Ishikawa (cell line): ENCODE measurements around the gene OR2F1.

Experiments
- CEBPB ChIP-seq: IDR thresholded peaks from 2 replicates; pipeline ENCODE4 v1.6.1; 2012
- CREB1 ChIP-seq: IDR thresholded peaks from 2 replicates; pipeline ENCODE4 v1.6.1; 2012; ENCODE audit warnings: low read depth
- EGR1 ChIP-seq: IDR thresholded peaks from 2 replicates; pipeline ENCODE4 v1.6.1; 2012
- EP300 ChIP-seq: IDR thresholded peaks from 2 replicates; pipeline ENCODE4 v1.6.1; 2012; ENCODE audit warnings: borderline replicate concordance
- FOXM1 ChIP-seq: IDR thresholded peaks from 2 replicates; pipeline ENCODE4 v1.6.1; 2012; ENCODE audit warnings: low read depth, borderline replicate concordance
- MAX ChIP-seq: IDR thresholded peaks from 2 replicates; pipeline ENCODE4 v1.6.1; 2012
- NFIC ChIP-seq: IDR thresholded peaks from 2 replicates; pipeline ENCODE4 v1.6.1; 2012
- RAD21 ChIP-seq: IDR thresholded peaks from 2 replicates; pipeline ENCODE4 v1.6.1; 2012; ENCODE audit warnings: low read depth
- TAF1 ChIP-seq: IDR thresholded peaks from 2 replicates; pipeline ENCODE4 v1.6.1; 2012; ENCODE audit warnings: low read depth, mild to moderate bottlenecking
- TCF12 ChIP-seq: IDR thresholded peaks from 2 replicates; pipeline ENCODE4 v1.6.1; 2012; ENCODE audit warnings: low read depth
- TEAD4 ChIP-seq: IDR thresholded peaks from 2 replicates; pipeline ENCODE4 v1.6.1; 2012
- YY1 ChIP-seq: IDR thresholded peaks from 2 replicates; pipeline ENCODE4 v1.6.1; 2012; ENCODE audit warnings: low read depth
- ZBTB7A ChIP-seq: IDR thresholded peaks from 2 replicates; pipeline ENCODE4 v1.6.1; 2012; ENCODE audit warnings: low read depth
- TF ChIP-seq, protein P1 (sequence below): IDR thresholded peaks from 2 replicates; pipeline ENCODE4 v1.6.1; 2012
- TF ChIP-seq, protein P2 (sequence below): IDR thresholded peaks from 2 replicates; pipeline ENCODE4 v1.6.1; 2012; ENCODE audit warnings: low read depth, mild to moderate bottlenecking

OR2F1 gene

DNA sequence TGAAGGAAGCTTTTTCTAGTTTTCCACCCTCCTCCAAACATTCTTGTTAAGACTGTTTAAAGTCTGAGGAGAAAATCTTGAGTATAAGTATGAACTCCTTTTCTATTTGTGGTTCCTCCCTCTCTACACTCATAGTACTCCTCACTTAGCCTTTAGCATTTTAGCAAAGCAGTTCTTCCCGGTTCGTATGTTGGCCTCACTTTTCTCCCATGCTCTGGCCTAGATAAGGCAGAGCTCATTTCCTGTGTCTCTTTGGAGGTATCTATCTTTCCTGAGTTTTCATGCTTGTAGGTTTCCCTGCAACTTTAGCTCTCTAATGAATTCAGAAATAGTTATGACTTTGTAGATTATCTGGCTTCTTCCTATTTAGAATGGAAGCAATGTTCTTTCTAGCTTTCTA lies 5.9 kb upstream of the OR2F1 start:
- TF ChIP-seq YY1 (no peak), TEAD4 (no peak), TCF12 (no peak), MAX (no peak), FOXM1 (no peak), TAF1 (no peak), ZBTB7A (no peak), NFIC (no peak), EGR1 (no peak), CREB1 (no peak), EP300 (no peak), CEBPB (no peak), RAD21 (no peak)
- TF ChIP-seq, protein P1, sequence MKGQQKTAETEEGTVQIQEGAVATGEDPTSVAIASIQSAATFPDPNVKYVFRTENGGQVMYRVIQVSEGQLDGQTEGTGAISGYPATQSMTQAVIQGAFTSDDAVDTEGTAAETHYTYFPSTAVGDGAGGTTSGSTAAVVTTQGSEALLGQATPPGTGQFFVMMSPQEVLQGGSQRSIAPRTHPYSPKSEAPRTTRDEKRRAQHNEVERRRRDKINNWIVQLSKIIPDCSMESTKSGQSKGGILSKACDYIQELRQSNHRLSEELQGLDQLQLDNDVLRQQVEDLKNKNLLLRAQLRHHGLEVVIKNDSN, result no peak
- TF ChIP-seq, protein P2, sequence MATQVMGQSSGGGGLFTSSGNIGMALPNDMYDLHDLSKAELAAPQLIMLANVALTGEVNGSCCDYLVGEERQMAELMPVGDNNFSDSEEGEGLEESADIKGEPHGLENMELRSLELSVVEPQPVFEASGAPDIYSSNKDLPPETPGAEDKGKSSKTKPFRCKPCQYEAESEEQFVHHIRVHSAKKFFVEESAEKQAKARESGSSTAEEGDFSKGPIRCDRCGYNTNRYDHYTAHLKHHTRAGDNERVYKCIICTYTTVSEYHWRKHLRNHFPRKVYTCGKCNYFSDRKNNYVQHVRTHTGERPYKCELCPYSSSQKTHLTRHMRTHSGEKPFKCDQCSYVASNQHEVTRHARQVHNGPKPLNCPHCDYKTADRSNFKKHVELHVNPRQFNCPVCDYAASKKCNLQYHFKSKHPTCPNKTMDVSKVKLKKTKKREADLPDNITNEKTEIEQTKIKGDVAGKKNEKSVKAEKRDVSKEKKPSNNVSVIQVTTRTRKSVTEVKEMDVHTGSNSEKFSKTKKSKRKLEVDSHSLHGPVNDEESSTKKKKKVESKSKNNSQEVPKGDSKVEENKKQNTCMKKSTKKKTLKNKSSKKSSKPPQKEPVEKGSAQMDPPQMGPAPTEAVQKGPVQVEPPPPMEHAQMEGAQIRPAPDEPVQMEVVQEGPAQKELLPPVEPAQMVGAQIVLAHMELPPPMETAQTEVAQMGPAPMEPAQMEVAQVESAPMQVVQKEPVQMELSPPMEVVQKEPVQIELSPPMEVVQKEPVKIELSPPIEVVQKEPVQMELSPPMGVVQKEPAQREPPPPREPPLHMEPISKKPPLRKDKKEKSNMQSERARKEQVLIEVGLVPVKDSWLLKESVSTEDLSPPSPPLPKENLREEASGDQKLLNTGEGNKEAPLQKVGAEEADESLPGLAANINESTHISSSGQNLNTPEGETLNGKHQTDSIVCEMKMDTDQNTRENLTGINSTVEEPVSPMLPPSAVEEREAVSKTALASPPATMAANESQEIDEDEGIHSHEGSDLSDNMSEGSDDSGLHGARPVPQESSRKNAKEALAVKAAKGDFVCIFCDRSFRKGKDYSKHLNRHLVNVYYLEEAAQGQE, result no peak

- TF ChIP-seq CREB1, result no peak
- no peak for TF ChIP-seq RAD21
- TF ChIP-seq EGR1, result no peak
- TF ChIP-seq FOXM1, result no peak
These were observed 1.2 kb upstream of the OR2F1 start for GRCh38 chr7:143953421-143953820.

DNA sequence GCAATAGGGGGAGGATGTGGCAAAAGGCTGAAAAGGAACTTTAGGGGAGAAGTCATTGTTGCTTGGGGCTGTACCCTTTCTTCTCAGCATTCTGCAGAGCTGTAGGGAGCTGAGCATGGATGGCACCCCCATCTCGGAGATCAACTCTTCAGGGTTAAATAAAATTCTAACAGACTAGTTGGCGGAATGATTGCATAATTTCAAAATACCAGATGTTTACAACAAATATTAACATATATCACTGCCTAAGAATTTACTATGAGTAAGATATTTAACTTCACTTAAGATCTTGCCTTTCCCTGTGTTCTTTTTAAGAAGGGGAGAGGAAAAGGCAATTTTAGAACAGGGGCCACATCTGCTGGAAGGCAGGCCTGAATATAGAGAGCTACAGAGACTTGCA lies 509 bp upstream of the OR2F1 start:
- TF ChIP-seq ZBTB7A, result no peak
- TF ChIP-seq, protein P1, result no peak
- TF ChIP-seq EP300, result no peak
- TF ChIP-seq CEBPB, result no peak
- no peak for TF ChIP-seq TAF1
- no peak for TF ChIP-seq FOXM1
- TF ChIP-seq MAX, result no peak
- no peak for TF ChIP-seq TCF12
- no peak for TF ChIP-seq CREB1
- no peak for TF ChIP-seq RAD21
- TF ChIP-seq, protein P2, result no peak
- no peak for TF ChIP-seq EGR1
- TF ChIP-seq YY1, result no peak
- no peak for TF ChIP-seq TEAD4

DNA sequence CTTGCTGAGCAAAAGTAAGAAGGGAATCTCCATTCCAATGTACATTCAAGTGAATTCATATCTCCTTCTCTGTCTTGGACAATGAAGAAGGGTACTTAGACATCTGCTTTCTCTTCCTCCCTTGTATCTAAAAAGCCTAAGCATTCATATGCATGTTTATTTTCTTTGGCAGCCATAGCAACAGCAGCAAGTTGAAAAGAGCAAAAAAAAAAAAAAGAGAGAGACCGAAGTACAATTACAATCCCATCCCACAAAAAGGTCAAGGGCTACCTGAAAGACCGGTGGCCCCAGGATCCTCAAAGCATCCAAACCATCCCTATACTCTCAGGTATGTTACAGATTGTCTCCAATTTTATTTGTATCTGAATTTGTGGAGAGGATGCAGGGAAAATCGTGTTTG lies 4.1 kb downstream of the OR2F1 start:
- TF ChIP-seq EP300, result no peak
- TF ChIP-seq ZBTB7A, result no peak
- no peak for TF ChIP-seq FOXM1
- TF ChIP-seq, protein P2, result no peak
- TF ChIP-seq TCF12, result no peak
- no peak for TF ChIP-seq EGR1
- TF ChIP-seq, protein P1, result no peak
- no peak for TF ChIP-seq TAF1
- no peak for TF ChIP-seq CREB1
- no peak for TF ChIP-seq RAD21
